Right lobe of liver (tissue), 4 donors: ENCODE measurements around the gene PDCL2.

ENCODE experiments used
- POLR2A ChIP-seq: fragments of 450-650 bp; IDR thresholded peaks from one replicate; pipeline ENCODE4 v1.6.1; 2017; ENCODE audit warnings: antibody characterized with exemption, mild to moderate bottlenecking
- TF ChIP-seq, protein P1 (sequence below), 4 donors: fragments of 200-600 bp in 3 of 4; fragments of 450-650 bp in 1 of 4; IDR thresholded peaks; one replicate each; pipeline versions ENCODE4 v1.5.1 to v1.8.0; 2016 to 2022; ENCODE audit warnings: antibody characterized with exemption in 4 of 4, mild to moderate bottlenecking in 2 of 4
- donor health status: DM: no; HTN: no; CAD: no.
- donor health status: DM: no; HTN: no; CAD: no.
- donor health status: DM: no; HTN: yes; CAD: no.

- TF ChIP-seq, protein P1, sequence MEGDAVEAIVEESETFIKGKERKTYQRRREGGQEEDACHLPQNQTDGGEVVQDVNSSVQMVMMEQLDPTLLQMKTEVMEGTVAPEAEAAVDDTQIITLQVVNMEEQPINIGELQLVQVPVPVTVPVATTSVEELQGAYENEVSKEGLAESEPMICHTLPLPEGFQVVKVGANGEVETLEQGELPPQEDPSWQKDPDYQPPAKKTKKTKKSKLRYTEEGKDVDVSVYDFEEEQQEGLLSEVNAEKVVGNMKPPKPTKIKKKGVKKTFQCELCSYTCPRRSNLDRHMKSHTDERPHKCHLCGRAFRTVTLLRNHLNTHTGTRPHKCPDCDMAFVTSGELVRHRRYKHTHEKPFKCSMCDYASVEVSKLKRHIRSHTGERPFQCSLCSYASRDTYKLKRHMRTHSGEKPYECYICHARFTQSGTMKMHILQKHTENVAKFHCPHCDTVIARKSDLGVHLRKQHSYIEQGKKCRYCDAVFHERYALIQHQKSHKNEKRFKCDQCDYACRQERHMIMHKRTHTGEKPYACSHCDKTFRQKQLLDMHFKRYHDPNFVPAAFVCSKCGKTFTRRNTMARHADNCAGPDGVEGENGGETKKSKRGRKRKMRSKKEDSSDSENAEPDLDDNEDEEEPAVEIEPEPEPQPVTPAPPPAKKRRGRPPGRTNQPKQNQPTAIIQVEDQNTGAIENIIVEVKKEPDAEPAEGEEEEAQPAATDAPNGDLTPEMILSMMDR (IDR thresholded peaks at IDR 0.05), result no peak
- no peak for TF ChIP-seq POLR2A
Observed at GRCh38 chr4:55568905-55569504, 23.0 kb downstream of the PDCL2 start.
